HG03280 (cell line): Measurements from ENCODE around the gene CYB561D2.

ENCODE experiments used
- ATAC-seq: cut with Tn5 transposase; IDR thresholded peaks from one replicate; pipeline ENCODE4 v1.9.1; 2021; ENCODE audit warnings: mild to moderate bottlenecking, moderate library complexity; ENCODE audit not compliant: unreplicated experiment

Gene CYB561D2

GRCh38 chr3:50385754-50386153 lies 35.1 kb downstream of the CYB561D2 start:
- ATAC-seq, result no peak

DNA sequence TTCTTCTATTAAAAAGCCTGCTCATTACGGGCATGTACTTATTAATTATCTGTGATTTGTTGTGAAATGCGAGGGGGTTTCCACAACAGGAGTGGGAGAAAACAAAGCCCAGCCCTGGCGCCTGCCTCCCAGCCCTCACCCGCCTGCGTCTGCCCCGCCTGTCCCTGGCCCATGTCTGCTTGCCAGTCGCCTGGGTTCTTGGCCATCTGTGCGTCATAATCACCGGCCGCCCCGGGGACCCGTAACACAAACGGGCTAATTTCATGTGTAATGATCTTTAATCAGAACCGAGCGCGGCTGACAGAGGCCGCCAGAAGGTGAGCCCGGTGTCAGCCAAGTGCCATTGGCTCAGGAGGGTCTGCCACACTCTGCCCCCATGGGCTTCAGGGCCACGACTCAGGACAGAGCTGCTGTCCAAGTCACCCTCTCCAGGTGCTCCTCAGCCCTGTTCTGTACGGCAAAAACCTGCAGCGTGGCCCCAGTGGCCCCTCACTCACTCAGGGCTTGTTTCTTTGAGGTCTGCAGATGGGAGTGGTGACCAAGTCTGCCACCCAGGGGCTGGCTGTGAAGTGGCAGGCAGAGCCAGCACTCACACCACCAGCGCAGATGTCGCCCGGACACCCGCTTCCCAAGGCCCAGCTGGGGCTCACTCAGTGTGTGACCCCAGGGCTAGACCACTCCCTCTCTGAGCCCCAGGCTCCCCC lies 37.5 kb downstream of the CYB561D2 start:
- no peak for ATAC-seq

- no peak for ATAC-seq
Observed at GRCh38 chr3:50388720-50389413, 38.2 kb downstream of the CYB561D2 start.

- no peak for ATAC-seq
Observed at GRCh38 chr3:50389414-50389767, 38.7 kb downstream of the CYB561D2 start.

DNA sequence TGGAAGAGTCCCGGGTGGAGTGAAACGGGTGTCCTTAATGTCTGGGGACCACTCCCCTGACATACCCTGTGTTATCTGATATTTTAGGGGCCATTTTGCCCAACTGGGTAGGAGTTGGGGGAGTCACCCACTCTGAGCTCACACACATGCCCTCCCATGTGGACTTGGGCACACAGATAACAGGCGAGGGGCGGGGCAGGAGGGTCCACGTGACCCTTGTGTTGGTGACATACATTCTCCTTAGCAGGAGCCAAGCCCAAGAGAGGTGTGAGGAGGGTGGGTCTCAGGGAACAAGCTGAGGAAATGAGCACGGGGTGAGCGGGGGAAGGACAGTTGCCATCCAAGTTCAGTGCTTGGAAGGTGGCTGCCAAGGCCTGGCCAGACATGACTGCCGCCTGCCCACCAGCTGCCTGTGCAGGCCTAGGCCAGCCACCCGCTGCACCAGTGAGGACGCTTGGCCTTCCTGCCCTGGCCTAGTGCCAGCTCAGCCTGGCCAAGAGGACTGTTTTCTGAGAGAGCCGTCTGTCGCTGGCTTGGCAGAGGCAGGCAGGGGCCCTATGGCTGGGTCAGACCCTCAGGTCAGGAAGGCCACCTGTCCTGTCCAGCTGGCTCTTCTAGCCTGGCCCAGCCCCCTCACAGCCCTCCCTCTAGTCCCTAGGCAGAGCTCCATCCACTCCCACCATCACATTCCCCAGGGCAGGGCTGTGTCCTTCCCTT lies 40.0 kb downstream of the CYB561D2 start:
- no peak for ATAC-seq

DNA sequence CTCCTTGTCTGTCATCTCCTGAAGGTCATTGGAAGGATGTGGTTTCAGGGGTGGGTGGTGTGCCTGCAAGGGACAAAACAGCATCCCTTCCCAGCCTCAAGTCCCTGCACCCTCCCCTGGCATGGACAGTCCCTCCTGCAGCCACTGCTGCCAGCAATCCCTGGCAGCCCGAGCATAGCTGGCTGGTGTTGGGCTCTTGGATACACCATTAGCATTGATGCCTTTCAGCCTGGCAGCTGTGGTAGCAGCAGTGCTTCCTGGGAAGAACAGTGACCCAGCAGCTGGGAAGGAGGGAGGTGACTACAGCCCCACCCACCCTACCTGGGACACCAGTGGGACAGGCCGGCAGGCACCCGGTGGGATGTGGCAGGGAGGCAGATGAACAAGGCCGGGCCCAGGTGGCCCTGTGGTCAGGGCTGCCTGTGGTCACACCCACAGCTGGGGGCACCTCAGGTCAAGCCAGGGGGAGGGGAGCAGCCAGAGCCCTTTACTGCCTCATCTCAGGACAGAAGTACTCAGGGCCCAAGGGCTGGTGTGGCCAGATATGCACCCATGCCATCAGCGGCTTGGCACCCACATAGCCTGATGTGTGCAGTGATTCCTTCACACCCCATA lies 41.5 kb downstream of the CYB561D2 start:
- ATAC-seq, result no peak

DNA sequence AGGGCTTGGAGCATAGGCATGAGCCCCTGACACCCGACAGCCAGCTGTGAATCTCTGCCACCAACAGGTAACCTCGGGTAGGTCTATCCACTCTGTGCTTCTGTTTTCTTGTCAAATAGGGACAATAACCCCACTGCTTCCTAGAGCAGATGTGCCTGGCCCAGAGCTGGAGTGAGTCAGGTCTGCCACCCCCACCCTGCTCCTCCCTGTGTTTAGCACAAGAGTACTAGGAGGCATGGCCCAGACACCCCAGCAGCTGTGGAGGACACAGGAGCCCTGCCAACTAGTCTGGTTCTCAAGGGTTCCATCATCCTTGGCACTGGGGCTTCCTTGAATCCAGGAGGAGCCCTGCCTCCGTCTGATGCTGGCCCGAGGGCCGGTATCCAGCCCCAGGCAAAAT lies 42.4 kb downstream of the CYB561D2 start:
- ATAC-seq, result no peak

- ATAC-seq, result no peak
Observed at GRCh38 chr3:50395070-50395860, 44.6 kb downstream of the CYB561D2 start.

DNA sequence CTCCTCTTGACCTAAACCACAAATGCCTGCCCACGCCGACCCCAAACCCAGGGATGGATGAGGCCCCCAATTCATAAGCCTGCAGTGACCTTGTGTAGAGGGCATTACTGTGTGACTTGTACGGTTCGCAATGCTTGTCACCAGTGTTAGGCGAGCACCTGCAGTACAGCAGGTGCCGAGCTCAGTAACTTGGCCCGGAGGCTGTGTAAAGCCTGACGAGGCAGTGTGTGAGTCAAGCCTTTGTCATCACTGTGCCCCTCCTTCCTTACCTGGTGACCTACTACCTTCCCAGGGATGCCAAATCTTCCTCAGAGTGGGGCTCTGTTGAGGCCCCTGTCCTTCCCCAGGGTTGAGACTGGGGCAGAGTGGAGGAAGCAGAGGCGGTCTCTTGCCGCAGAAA lies 45.8 kb downstream of the CYB561D2 start:
- ATAC-seq, result no peak

DNA sequence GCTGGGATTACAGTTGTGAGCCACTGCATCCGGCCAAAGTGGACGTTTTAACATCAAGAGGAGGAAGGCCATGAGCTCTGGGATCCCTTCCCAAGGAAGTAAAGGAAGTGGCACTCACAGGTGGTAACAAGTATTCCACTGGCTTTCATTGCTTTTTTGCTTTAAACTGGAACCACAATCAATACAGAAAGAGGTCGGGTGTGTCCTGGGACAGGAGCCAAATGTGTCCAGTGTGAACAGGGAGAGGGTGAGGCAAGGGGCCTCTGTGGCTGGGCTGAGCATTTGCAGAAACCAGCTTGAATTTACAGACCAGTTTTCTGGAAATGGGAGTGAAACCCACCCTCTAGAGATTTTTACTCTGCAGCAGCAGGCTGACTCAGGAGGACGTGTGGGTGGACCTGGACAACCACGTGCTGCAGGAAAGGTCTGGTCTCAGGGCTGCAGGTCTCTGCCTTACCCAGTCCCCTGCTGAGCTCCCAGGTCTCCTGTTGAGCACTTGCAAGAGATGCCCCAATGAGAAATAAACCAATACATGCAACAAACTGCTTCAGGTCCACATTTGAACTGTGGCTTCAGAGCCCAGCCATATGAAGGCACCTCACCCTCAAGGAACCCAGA lies 51.4 kb downstream of the CYB561D2 start:
- ATAC-seq, result no peak
